SK-N-SH treated with all-trans-retinoic acid at 6 μM for 48 hours (cell line): ENCODE data around the gene COL15A1.

Source experiments
- ISL1 ChIP-seq: fragments of 250-450 bp; sonication (Bioruptor Pico); IDR thresholded peaks from 2 replicates; pipeline ENCODE4 v2.1.2; 2022; ENCODE audit warnings: mild to moderate bottlenecking, moderate library complexity
- PPARA ChIP-seq: fragments of 250-450 bp; sonication (Bioruptor Pico); IDR thresholded peaks from 2 replicates; pipeline ENCODE4 v1.5.0; 2020; ENCODE audit warnings: mild to moderate bottlenecking, borderline replicate concordance
- RARB ChIP-seq: fragments of 250-450 bp; sonication (Bioruptor Pico); IDR thresholded peaks from 2 replicates; pipeline ENCODE4 v1.8.0; 2021; ENCODE audit warnings: mild to moderate bottlenecking, moderate library complexity
- SNAI2 ChIP-seq: fragments of 250-450 bp; sonication (Bioruptor Pico); IDR thresholded peaks from 2 replicates; pipeline ENCODE4 v1.5.0; 2020; ENCODE audit warnings: mild to moderate bottlenecking, moderate library complexity
- ZC3H10 ChIP-seq: fragments of 250-450 bp; sonication (Bioruptor Pico); IDR thresholded peaks from 2 replicates; pipeline ENCODE4 v1.5.1; 2021; ENCODE audit warnings: mild to moderate bottlenecking, moderate library complexity
- ZFP30 ChIP-seq: fragments of 450-650 bp; formaldehyde crosslinking; IDR thresholded peaks from 2 replicates; pipeline ENCODE4 v1.5.0; 2022; ENCODE audit warnings: mild to moderate bottlenecking, moderate library complexity
- TF ChIP-seq, protein P1 (sequence below): fragments of 250-450 bp; sonication (Bioruptor Pico); IDR thresholded peaks from 2 replicates; pipeline ENCODE4 v1.5.0; 2020; ENCODE audit warnings: mild to moderate bottlenecking, moderate library complexity
- TF ChIP-seq, protein P2 (sequence below): fragments of 250-450 bp; sonication (Bioruptor Pico); IDR thresholded peaks from 2 replicates; pipeline ENCODE4 v1.8.0; 2020; ENCODE audit warnings: mild to moderate bottlenecking, moderate library complexity, borderline replicate concordance

DNA sequence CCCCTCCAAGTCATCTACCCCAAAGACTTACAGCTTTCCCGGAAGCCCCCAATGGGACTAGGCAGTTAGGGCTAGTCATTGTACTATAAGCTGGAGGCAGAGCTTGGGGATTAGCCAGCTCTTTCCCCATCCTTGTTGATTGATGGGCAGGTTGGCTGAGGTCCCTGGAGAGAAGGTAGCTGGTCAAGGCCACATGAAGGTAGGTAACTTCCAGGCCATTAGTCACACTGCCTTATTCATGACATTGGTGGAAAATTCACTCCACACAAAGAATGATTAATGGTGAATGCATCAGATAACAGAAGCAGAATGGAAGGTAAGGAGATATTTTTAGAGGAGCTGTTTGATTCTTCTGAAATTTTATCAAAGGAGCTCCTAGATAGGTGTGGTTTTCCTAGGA lies 111.7 kb downstream of the COL15A1 start:
- TF ChIP-seq ISL1 (CRISPR knock-in tag) (no peak), RARB (no peak), PPARA (CRISPR knock-in tag) (no peak), ZFP30 (CRISPR knock-in tag) (no peak), ZC3H10 (CRISPR knock-in tag) (no peak), SNAI2 (no peak)
- TF ChIP-seq, protein P1, sequence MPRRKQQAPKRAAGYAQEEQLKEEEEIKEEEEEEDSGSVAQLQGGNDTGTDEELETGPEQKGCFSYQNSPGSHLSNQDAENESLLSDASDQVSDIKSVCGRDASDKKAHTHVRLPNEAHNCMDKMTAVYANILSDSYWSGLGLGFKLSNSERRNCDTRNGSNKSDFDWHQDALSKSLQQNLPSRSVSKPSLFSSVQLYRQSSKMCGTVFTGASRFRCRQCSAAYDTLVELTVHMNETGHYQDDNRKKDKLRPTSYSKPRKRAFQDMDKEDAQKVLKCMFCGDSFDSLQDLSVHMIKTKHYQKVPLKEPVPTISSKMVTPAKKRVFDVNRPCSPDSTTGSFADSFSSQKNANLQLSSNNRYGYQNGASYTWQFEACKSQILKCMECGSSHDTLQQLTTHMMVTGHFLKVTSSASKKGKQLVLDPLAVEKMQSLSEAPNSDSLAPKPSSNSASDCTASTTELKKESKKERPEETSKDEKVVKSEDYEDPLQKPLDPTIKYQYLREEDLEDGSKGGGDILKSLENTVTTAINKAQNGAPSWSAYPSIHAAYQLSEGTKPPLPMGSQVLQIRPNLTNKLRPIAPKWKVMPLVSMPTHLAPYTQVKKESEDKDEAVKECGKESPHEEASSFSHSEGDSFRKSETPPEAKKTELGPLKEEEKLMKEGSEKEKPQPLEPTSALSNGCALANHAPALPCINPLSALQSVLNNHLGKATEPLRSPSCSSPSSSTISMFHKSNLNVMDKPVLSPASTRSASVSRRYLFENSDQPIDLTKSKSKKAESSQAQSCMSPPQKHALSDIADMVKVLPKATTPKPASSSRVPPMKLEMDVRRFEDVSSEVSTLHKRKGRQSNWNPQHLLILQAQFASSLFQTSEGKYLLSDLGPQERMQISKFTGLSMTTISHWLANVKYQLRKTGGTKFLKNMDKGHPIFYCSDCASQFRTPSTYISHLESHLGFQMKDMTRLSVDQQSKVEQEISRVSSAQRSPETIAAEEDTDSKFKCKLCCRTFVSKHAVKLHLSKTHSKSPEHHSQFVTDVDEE (CRISPR knock-in tag): no peak
- TF ChIP-seq, protein P2, sequence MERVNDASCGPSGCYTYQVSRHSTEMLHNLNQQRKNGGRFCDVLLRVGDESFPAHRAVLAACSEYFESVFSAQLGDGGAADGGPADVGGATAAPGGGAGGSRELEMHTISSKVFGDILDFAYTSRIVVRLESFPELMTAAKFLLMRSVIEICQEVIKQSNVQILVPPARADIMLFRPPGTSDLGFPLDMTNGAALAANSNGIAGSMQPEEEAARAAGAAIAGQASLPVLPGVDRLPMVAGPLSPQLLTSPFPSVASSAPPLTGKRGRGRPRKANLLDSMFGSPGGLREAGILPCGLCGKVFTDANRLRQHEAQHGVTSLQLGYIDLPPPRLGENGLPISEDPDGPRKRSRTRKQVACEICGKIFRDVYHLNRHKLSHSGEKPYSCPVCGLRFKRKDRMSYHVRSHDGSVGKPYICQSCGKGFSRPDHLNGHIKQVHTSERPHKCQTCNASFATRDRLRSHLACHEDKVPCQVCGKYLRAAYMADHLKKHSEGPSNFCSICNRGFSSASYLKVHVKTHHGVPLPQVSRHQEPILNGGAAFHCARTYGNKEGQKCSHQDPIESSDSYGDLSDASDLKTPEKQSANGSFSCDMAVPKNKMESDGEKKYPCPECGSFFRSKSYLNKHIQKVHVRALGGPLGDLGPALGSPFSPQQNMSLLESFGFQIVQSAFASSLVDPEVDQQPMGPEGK (CRISPR knock-in tag): no peak
